Activated CD8-positive, alpha-beta memory T cell treated with anti-CD3 and anti-CD28 coated beads, Interleukin-2, amount 50 U/mL, for 1 hour (primary cell): ENCODE results near the gene RELN.
"Not testable (repeated sequence)": the region's sequence is repeated elsewhere in the genome, so short reads cannot be mapped to it uniquely, and the experiment has no call there.

Source experiments
- DNase-seq: peaks from one replicate; pipeline ENCODE4 v3.0.0-alpha.2; 2020; ENCODE audit errors: extremely low read depth

RELN gene

GRCh38 chr7:103851357-103851756 lies 138.1 kb downstream of the RELN start:
- no peak for DNase-seq

GRCh38 chr7:103843689-103844480 lies 145.6 kb downstream of the RELN start:
- DNase-seq, result no peak

GRCh38 chr7:103833401-103833800 lies 156.1 kb downstream of the RELN start:
- no peak for DNase-seq

- no peak for DNase-seq
These were observed 157.0 kb downstream of the RELN start for GRCh38 chr7:103832438-103832837.

GRCh38 chr7:103824251-103824650 lies 165.2 kb downstream of the RELN start:
- no peak for DNase-seq

GRCh38 chr7:103823084-103823483 lies 166.4 kb downstream of the RELN start:
- no peak for DNase-seq

GRCh38 chr7:103821092-103821491 lies 168.4 kb downstream of the RELN start:
- DNase-seq, result no peak

- not testable (repeated sequence) for DNase-seq
These were observed 173.5 kb downstream of the RELN start for GRCh38 chr7:103815972-103816371.

GRCh38 chr7:103813970-103814369 lies 175.5 kb downstream of the RELN start:
- DNase-seq, result no peak

GRCh38 chr7:103811997-103812396 lies 177.5 kb downstream of the RELN start:
- no peak for DNase-seq

- DNase-seq, result no peak
These were observed 178.2 kb downstream of the RELN start for GRCh38 chr7:103811290-103811689.

GRCh38 chr7:103810112-103810744 lies 179.2 kb downstream of the RELN start:
- DNase-seq, result no peak

GRCh38 chr7:103809229-103809994 lies 180.0 kb downstream of the RELN start:
- no peak for DNase-seq

- no peak for DNase-seq
These were observed 184.1 kb downstream of the RELN start for GRCh38 chr7:103805346-103805745.

- DNase-seq, result no peak
These were observed 185.8 kb downstream of the RELN start for GRCh38 chr7:103803631-103804030.

GRCh38 chr7:103799298-103799697 lies 190.2 kb downstream of the RELN start:
- no peak for DNase-seq

- DNase-seq, result no peak
These were observed 191.7 kb downstream of the RELN start for GRCh38 chr7:103797647-103798307.

- DNase-seq, result no peak
These were observed 193.0 kb downstream of the RELN start for GRCh38 chr7:103796327-103796962.

- DNase-seq, result no peak
These were observed 193.7 kb downstream of the RELN start for GRCh38 chr7:103795787-103796186.

GRCh38 chr7:103795107-103795506 lies 194.4 kb downstream of the RELN start:
- no peak for DNase-seq

GRCh38 chr7:103794424-103794823 lies 195.0 kb downstream of the RELN start:
- DNase-seq, result no peak

- no peak for DNase-seq
These were observed 195.8 kb downstream of the RELN start for GRCh38 chr7:103793614-103794013.
